ENCODE data around the gene ARPC5L.
"Not testable (repeated sequence)": the region's sequence is repeated elsewhere in the genome, so short reads cannot be mapped to it uniquely, and the experiment has no call there.

ARPC5L gene

DNA sequence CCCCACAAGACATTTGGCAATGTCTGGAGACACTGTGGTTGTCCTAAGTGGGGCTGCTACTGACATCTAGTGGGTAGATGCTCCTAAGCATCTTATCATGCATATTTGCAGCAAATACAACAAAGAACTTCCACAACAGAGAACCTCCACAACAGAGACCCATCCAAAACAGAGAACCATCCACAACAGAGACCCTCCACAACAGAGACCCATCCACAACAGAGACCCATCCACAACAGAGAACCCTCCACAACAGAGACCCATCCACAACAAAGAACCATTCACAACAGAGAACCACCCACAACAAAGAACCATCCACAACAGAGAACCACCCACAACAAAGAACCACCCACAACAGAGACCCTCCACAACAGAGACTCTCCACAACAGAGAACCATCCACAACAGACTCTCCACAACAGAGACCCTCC, 32.8 kb downstream of the ARPC5L start:
- DNase-seq: peak in 1 of 2 experiments; percentile 6

GRCh38 chr9:124897570-124898460, 35.9 kb downstream of the ARPC5L start:
- DNase-seq: no peak

GRCh38 chr9:124899845-124900244, 37.9 kb downstream of the ARPC5L start:
- no peak for DNase-seq

GRCh38 chr9:124906966-124907365, 45.0 kb downstream of the ARPC5L start:
- no peak for DNase-seq

- no peak for DNase-seq
Measured at GRCh38 chr9:124908098-124908497, 46.2 kb downstream of the ARPC5L start.

DNA sequence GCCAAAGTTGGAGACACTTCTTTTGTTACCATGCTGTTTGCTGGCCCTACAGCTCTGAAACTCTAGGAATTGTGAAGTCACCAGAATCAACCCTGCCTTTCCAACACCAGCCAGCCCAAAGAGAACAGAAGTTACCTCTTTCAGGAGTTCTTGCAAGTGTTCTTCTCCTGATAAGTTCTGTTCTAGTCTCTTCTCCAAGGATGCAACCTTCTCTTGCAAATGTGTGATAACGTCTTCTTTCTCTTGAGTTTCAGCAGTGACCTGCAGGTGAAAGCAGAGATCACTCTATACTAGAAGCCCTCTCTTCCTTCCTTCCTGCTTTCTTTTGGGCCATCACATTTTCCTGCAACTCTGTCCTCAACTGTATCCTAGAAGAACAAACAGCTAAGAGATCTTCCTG, 49.8 kb downstream of the ARPC5L start:
- DNase-seq: no peak

GRCh38 chr9:124913378-124913777, 51.4 kb downstream of the ARPC5L start:
- DNase-seq: no peak

GRCh38 chr9:124914753-124915405, 52.9 kb downstream of the ARPC5L start:
- DNase-seq: no peak

DNA sequence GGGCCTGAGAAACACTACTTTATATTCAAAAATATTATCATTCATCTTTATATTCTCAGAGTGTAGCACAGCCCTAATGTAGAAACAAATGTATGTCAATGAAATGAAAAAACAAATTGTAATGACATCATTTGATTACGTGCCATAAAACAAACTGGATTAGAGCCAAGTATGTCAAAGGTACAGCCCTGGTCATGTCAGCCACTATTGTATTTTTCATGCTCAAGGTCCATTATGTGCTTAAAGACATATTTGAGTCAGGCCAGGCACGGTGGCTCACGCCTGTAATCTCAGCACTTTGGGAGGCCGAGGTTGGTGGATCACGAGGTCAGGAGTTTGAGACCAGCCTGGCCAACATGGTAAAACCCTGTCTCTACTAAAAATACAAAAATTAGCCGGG, 58.5 kb downstream of the ARPC5L start:
- DNase-seq: not testable (repeated sequence)

Data from NCI-H446 (cell line).